HG03095 (cell line): ENCODE data around the gene OR6Y1.

Experiments used
- ATAC-seq: cut with Tn5 transposase; IDR thresholded peaks from one replicate; pipeline ENCODE4 v1.9.1; 2021; ENCODE audit warnings: moderate library complexity; ENCODE audit not compliant: unreplicated experiment

The OR6Y1 gene

GRCh38 chr1:158554352-158554751, at the start of gene OR6Y1:
Gene OR6Y1, minus strand, starts transcription at chr1:158554405. Its CDS starts 6,300 bp downstream, at chr1:158548105.
- no peak for ATAC-seq

GRCh38 chr1:158600735-158601134, 46.5 kb upstream of the OR6Y1 start:
- ATAC-seq = no peak

- ATAC-seq = no peak
Measured at GRCh38 chr1:158586942-158587341, 32.7 kb upstream of the OR6Y1 start.

GRCh38 chr1:158583962-158584361, 29.8 kb upstream of the OR6Y1 start:
- no peak for ATAC-seq

- ATAC-seq = no peak
Measured at GRCh38 chr1:158579733-158580132, 25.5 kb upstream of the OR6Y1 start, which contains the start of gene OR10X1. Gene OR10X1, minus strand, starts transcription at chr1:158579899. Its CDS starts 0 bp downstream, at chr1:158579899.

GRCh38 chr1:158577561-158577960, 23.4 kb upstream of the OR6Y1 start:
- ATAC-seq = no peak

GRCh38 chr1:158572226-158572625, 18.0 kb upstream of the OR6Y1 start:
- no peak for ATAC-seq

- ATAC-seq = no peak
Measured at GRCh38 chr1:158570480-158570879, 16.3 kb upstream of the OR6Y1 start, which contains the start of gene OR6P1. Gene OR6P1, minus strand, starts transcription at chr1:158570580. Its CDS starts 6,976 bp downstream, at chr1:158563604.

- no peak for ATAC-seq
Measured at GRCh38 chr1:158564608-158565007, 10.4 kb upstream of the OR6Y1 start.

GRCh38 chr1:158563853-158564252, 9.6 kb upstream of the OR6Y1 start:
- no peak for ATAC-seq

GRCh38 chr1:158559696-158560095, 5.5 kb upstream of the OR6Y1 start:
- no peak for ATAC-seq

GRCh38 chr1:158552296-158552695, 1.9 kb downstream of the OR6Y1 start:
- ATAC-seq = no peak

- no peak for ATAC-seq
Measured at GRCh38 chr1:158547533-158547932, 6.7 kb downstream of the OR6Y1 start.

- ATAC-seq = no peak
Measured at GRCh38 chr1:158537609-158538008, 16.6 kb downstream of the OR6Y1 start.

- ATAC-seq = no peak
Measured at GRCh38 chr1:158534496-158534895, 19.7 kb downstream of the OR6Y1 start.

GRCh38 chr1:158527190-158527815, 26.9 kb downstream of the OR6Y1 start:
- no peak for ATAC-seq

- ATAC-seq = no peak
Measured at GRCh38 chr1:158521666-158522058, 32.5 kb downstream of the OR6Y1 start.

GRCh38 chr1:158520955-158521665, 33.1 kb downstream of the OR6Y1 start:
- no peak for ATAC-seq

- ATAC-seq = no peak
Measured at GRCh38 chr1:158520021-158520420, 34.2 kb downstream of the OR6Y1 start.

- no peak for ATAC-seq
Measured at GRCh38 chr1:158516966-158517365, 37.2 kb downstream of the OR6Y1 start.

- ATAC-seq = no peak
Measured at GRCh38 chr1:158509471-158510156, 44.6 kb downstream of the OR6Y1 start.

- no peak for ATAC-seq
Measured at GRCh38 chr1:158507511-158507910, 46.7 kb downstream of the OR6Y1 start.
